ENCODE measurements around the gene GPR39.
"Not testable (repeated sequence)": the region's sequence is repeated elsewhere in the genome, so short reads cannot be mapped to it uniquely, and the experiment has no call there.

Gene GPR39

DNA sequence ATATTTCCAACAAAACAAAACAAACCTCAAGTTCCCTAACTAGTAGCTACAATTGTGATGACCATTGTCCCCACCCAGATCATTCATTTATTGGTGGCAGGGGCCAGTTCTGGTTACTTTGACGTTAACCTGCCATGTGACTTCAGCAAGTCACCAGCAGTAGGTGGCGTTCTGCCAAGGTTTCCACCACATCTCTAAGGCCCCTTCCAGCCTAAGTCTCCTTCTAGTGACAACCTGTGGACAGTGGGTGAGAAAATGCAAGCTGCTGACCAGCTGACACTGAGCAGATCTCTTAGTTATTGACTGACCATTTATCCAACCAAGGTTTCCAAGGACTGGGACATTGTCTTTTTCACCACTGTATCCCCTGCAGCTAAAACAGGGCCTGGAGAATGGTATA is 98.4 kb downstream of the GPR39 start:
- no peaks in the 10 kb centered on the region for H3K4me1 ChIP-seq (ENCODE audit: control insufficient read depth in 1 of 2, insufficient read depth in 2 of 2, low read length in 2 of 2)
- no peak overlapping the region for H3K4me3 ChIP-seq (ENCODE audit: low read depth in 1 of 2, low read length in 2 of 2)
- H3K9me3 ChIP-seq (ENCODE audit: control insufficient read depth in 1 of 2, low read length in 2 of 2), result no peaks in the 10 kb centered on the region
- no peak overlapping the region for H3K9ac ChIP-seq (ENCODE audit: low read depth in 1 of 2, low read length in 2 of 2)
- H3K27ac ChIP-seq (ENCODE audit: low read depth, low read length), result no peak overlapping the region
- no peaks in the 10 kb centered on the region for H3K36me3 ChIP-seq (ENCODE audit: control insufficient read depth in 1 of 2, insufficient read depth in 2 of 2, low read length in 2 of 2)
- no peaks in the 10 kb centered on the region for H3K27me3 ChIP-seq (ENCODE audit: control insufficient read depth in 1 of 2, insufficient read depth in 2 of 2, low read length in 2 of 2)

DNA sequence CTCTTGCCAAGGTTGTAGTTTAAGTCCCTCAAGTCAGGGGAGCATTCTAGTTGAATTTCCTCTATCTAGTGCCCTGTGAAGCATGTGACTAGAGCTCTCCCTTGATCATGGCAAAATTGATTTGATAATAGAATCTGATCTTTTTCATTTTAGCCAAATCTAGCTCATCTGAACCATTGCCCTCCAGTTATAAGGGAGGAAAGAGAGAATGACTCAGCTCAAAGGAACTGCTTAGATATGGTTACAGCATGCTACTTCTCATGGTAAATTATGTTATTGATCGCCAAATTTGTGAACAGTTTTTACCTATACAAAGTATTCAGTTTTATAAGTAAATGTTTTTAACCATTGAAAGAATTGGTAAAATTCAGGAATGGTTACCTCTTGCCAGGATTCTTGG is 100.8 kb downstream of the GPR39 start:
- Histone ChIP-seq H3K27ac (ENCODE audit: low read depth, low read length) (no peak overlapping the region), H3K4me3 (ENCODE audit: low read depth in 1 of 2, low read length in 2 of 2) (no peak overlapping the region), H3K36me3 (ENCODE audit: control insufficient read depth in 1 of 2, insufficient read depth in 2 of 2, low read length in 2 of 2) (no peaks in the 10 kb centered on the region), H3K4me1 (ENCODE audit: control insufficient read depth in 1 of 2, insufficient read depth in 2 of 2, low read length in 2 of 2) (no peaks in the 10 kb centered on the region), H3K27me3 (ENCODE audit: control insufficient read depth in 1 of 2, insufficient read depth in 2 of 2, low read length in 2 of 2) (no peaks in the 10 kb centered on the region), H3K9ac (ENCODE audit: low read depth in 1 of 2, low read length in 2 of 2) (no peak overlapping the region), H3K9me3 (ENCODE audit: control insufficient read depth in 1 of 2, low read length in 2 of 2) (no peaks in the 10 kb centered on the region)

DNA sequence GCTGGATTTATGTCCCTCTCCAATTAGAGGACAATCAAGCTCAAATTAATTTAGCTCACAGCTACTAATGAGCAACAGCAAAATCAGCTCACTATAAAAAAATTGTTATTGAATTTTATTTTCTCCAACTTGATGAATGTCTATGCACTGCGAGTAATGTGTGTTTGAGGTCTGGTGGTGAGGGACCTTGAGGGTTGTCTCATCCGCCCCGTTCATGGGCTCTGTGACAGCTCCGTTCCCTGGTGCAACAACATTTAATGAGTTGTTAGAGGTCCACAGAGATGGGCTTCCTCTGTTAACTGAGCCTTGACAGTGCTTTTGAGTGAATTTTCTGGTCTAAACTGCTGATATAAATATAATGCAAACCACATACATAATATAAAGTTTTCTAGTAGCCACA is 101.7 kb downstream of the GPR39 start:
- H3K9me3 ChIP-seq (ENCODE audit: control insufficient read depth in 1 of 2, low read length in 2 of 2), result no peaks in the 10 kb centered on the region
- H3K4me1 ChIP-seq (ENCODE audit: control insufficient read depth in 1 of 2, insufficient read depth in 2 of 2, low read length in 2 of 2), result no peaks in the 10 kb centered on the region
- H3K27ac ChIP-seq (ENCODE audit: low read depth, low read length), result no peak overlapping the region
- no peaks in the 10 kb centered on the region for H3K36me3 ChIP-seq (ENCODE audit: control insufficient read depth in 1 of 2, insufficient read depth in 2 of 2, low read length in 2 of 2)
- H3K4me3 ChIP-seq (ENCODE audit: low read depth in 1 of 2, low read length in 2 of 2), result no peak overlapping the region
- H3K27me3 ChIP-seq (ENCODE audit: control insufficient read depth in 1 of 2, insufficient read depth in 2 of 2, low read length in 2 of 2), result no peaks in the 10 kb centered on the region
- no peak overlapping the region for H3K9ac ChIP-seq (ENCODE audit: low read depth in 1 of 2, low read length in 2 of 2)

DNA sequence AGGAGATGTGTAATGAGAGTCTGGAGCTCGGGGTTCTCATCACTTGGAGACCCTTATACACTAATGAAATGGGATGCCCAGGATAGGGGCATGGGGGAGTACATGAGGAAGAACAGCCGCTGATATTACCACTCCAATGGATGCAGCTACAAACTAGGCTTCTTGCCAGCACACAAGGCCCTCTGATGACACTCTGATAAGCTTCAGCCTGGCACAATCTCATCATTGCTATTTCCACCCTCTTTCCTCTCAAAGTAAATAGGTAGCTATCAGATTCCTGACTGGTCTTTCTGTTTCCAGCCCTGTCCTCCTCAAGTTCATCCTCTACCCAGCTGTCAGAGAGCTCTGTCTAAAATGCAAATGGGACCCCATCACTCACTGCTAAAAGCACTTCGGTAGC is 103.0 kb downstream of the GPR39 start:
- Histone ChIP-seq H3K27ac (ENCODE audit: low read depth, low read length) (no peak overlapping the region), H3K4me3 (ENCODE audit: low read depth in 1 of 2, low read length in 2 of 2) (no peak overlapping the region), H3K4me1 (ENCODE audit: control insufficient read depth in 1 of 2, insufficient read depth in 2 of 2, low read length in 2 of 2) (no peaks in the 10 kb centered on the region), H3K9ac (ENCODE audit: low read depth in 1 of 2, low read length in 2 of 2) (no peak overlapping the region), H3K36me3 (ENCODE audit: control insufficient read depth in 1 of 2, insufficient read depth in 2 of 2, low read length in 2 of 2) (no peaks in the 10 kb centered on the region), H3K9me3 (ENCODE audit: control insufficient read depth in 1 of 2, low read length in 2 of 2) (no peaks in the 10 kb centered on the region), H3K27me3 (ENCODE audit: control insufficient read depth in 1 of 2, insufficient read depth in 2 of 2, low read length in 2 of 2) (no peaks in the 10 kb centered on the region)

DNA sequence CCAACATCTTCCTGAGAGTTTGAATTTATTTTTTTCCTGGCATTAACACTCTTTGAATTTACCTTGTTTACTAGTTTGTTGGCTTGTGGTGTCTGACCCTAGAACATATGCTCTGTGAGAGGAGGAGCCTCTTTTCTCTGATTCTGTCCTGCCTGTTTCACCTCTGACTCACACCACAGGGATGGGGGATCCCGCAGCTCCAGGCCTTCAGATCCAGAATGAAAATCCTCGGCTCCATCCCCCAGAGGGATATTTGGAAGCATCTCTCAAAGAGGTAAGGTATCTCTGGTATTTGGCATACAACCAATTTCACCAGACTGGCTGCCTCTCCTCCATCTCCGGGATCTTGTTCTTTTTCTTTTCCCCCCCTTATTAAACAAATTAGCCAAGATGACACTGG is 104.7 kb downstream of the GPR39 start:
- Histone ChIP-seq H3K4me3 (ENCODE audit: low read depth in 1 of 2, low read length in 2 of 2) (no peak overlapping the region), H3K36me3 (ENCODE audit: control insufficient read depth in 1 of 2, insufficient read depth in 2 of 2, low read length in 2 of 2) (no peaks in the 10 kb centered on the region), H3K4me1 (ENCODE audit: control insufficient read depth in 1 of 2, insufficient read depth in 2 of 2, low read length in 2 of 2) (no peaks in the 10 kb centered on the region), H3K9ac (ENCODE audit: low read depth in 1 of 2, low read length in 2 of 2) (no peak overlapping the region), H3K27ac (ENCODE audit: low read depth, low read length) (no peak overlapping the region), H3K27me3 (ENCODE audit: control insufficient read depth in 1 of 2, insufficient read depth in 2 of 2, low read length in 2 of 2) (no peaks in the 10 kb centered on the region), H3K9me3 (ENCODE audit: control insufficient read depth in 1 of 2, low read length in 2 of 2) (no peaks in the 10 kb centered on the region)

DNA sequence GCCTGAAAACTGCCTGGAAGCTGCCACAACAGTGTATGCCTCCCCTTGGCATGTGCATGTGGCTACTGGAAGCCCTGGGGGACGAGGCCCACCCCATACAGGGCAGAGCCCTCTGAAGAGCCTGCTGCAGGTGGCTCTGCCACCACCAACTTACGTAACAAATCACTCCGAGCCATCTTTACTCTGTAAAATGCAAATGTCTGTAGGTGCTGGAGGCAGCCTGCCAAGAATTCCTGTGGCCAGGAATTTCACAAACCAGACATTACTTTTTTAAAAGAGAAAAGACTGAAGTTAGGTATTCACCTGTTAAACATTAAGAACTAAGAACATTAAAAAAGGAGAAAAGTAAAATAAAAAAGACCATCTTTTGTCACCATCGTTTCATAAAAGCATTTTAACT is 106.3 kb downstream of the GPR39 start:
- no peak overlapping the region for H3K4me3 ChIP-seq (ENCODE audit: low read depth in 1 of 2, low read length in 2 of 2)
- no peak overlapping the region for H3K9ac ChIP-seq (ENCODE audit: low read depth in 1 of 2, low read length in 2 of 2)

DNA sequence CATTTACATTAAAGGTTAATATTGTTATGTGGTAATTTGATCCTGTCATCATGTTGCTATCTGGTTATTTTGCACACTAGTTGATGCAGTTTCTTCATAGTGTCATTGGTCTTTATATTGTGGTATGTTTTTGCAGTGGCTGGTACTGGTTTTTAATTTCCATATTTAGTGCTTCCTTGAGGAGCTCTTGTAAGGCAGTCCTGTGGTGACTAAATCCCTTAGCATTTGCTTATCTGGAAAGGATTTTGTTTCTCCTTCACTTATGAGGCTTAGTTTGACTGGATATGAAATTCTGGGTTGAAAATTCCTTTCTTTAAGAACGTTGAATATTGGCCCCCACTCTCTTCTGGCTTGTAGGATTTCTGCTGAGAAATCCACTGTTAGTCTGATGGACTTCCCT is 120.5 kb downstream of the GPR39 start:
- H3K4me1 ChIP-seq (ENCODE audit: control insufficient read depth in 1 of 2, insufficient read depth in 2 of 2, low read length in 2 of 2); H3K27ac ChIP-seq (ENCODE audit: low read depth, low read length); H3K4me3 ChIP-seq (ENCODE audit: low read depth in 1 of 2, low read length in 2 of 2); H3K36me3 ChIP-seq (ENCODE audit: control insufficient read depth in 1 of 2, insufficient read depth in 2 of 2, low read length in 2 of 2); H3K9ac ChIP-seq (ENCODE audit: low read depth in 1 of 2, low read length in 2 of 2); H3K9me3 ChIP-seq (ENCODE audit: control insufficient read depth in 1 of 2, low read length in 2 of 2); H3K27me3 ChIP-seq (ENCODE audit: control insufficient read depth in 1 of 2, insufficient read depth in 2 of 2, low read length in 2 of 2): not testable (repeated sequence)

More for the DNA sequence above, 106.3 kb downstream of the GPR39 start:
- H3K36me3 ChIP-seq (ENCODE audit: control insufficient read depth in 1 of 2, insufficient read depth in 2 of 2, low read length in 2 of 2), result no peaks in the 10 kb centered on the region
- H3K27ac ChIP-seq (ENCODE audit: low read depth, low read length), result no peak overlapping the region
- no peaks in the 10 kb centered on the region for H3K27me3 ChIP-seq (ENCODE audit: control insufficient read depth in 1 of 2, insufficient read depth in 2 of 2, low read length in 2 of 2)
- H3K9me3 ChIP-seq (ENCODE audit: control insufficient read depth in 1 of 2, low read length in 2 of 2), result no peaks in the 10 kb centered on the region
- no peaks in the 10 kb centered on the region for H3K4me1 ChIP-seq (ENCODE audit: control insufficient read depth in 1 of 2, insufficient read depth in 2 of 2, low read length in 2 of 2)

DNA sequence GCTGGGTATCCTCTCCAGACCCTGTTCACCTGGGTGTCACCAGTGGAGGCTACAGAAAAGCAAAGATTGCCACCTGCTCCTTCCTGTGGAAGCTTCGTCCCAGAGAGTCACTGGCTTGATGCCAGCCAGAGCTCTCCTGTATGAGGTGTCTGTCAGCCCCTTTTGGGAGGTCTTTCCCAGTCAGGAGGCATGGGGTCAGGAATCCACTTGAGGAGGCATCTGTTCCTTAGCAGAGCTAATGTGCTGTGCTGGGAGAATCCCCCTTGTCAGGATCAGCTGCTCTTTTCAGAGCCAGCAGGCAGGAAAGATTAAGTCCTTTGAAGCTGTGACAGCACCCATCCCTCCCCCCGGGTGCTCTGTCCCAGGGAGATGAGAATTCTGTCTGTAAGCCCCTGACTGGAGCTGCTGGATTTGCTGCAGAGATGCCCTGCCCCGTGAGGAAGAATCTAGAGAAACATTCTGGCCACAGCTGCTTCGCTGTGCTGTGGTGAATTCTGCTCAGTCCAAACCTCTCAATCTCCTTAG is 121.8 kb downstream of the GPR39 start:
- Histone ChIP-seq H3K9me3 (ENCODE audit: control insufficient read depth in 1 of 2, low read length in 2 of 2) (peaks cover 11 to 21% of the 10 kb centered on the region in 2 donors), H3K9ac (ENCODE audit: low read depth in 1 of 2, low read length in 2 of 2) (no peak overlapping the region), H3K4me1 (ENCODE audit: control insufficient read depth in 1 of 2, insufficient read depth in 2 of 2, low read length in 2 of 2) (no peaks in the 10 kb centered on the region), H3K4me3 (ENCODE audit: low read depth in 1 of 2, low read length in 2 of 2) (no peak overlapping the region), H3K27me3 (ENCODE audit: control insufficient read depth in 1 of 2, insufficient read depth in 2 of 2, low read length in 2 of 2) (no peaks in the 10 kb centered on the region), H3K27ac (ENCODE audit: low read depth, low read length) (no peak overlapping the region), H3K36me3 (ENCODE audit: control insufficient read depth in 1 of 2, insufficient read depth in 2 of 2, low read length in 2 of 2) (no peaks in the 10 kb centered on the region)

DNA sequence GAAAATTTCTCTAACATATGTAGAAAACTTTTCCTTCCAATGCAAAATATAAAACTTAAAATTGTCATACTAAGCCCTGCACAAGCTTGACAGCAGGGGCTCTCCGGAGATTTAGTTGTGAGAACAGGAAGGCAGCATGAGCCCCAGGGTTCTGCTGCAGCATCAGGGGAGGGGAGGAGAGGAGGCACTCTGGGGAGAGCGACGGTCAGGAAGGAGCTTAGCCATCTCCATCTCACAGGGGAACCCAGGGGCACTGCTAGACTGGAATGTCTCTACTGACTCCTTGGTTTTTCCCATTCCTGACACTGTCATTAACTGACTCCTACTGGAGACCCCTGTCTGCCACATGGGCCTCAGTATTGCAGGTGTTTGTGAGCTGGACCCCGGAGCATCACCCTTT is 123.6 kb downstream of the GPR39 start:
- no peak overlapping the region for H3K27ac ChIP-seq (ENCODE audit: low read depth, low read length)
- H3K36me3 ChIP-seq (ENCODE audit: control insufficient read depth in 1 of 2, insufficient read depth in 2 of 2, low read length in 2 of 2), result no peaks in the 10 kb centered on the region
- H3K9ac ChIP-seq (ENCODE audit: low read depth in 1 of 2, low read length in 2 of 2), result no peak overlapping the region
- H3K4me3 ChIP-seq (ENCODE audit: low read depth in 1 of 2, low read length in 2 of 2), result no peak overlapping the region
- peaks cover 14 to 31% of the 10 kb centered on the region in 2 donors for H3K9me3 ChIP-seq (ENCODE audit: control insufficient read depth in 1 of 2, low read length in 2 of 2)
- no peaks in the 10 kb centered on the region for H3K4me1 ChIP-seq (ENCODE audit: control insufficient read depth in 1 of 2, insufficient read depth in 2 of 2, low read length in 2 of 2)
- no peaks in the 10 kb centered on the region for H3K27me3 ChIP-seq (ENCODE audit: control insufficient read depth in 1 of 2, insufficient read depth in 2 of 2, low read length in 2 of 2)

DNA sequence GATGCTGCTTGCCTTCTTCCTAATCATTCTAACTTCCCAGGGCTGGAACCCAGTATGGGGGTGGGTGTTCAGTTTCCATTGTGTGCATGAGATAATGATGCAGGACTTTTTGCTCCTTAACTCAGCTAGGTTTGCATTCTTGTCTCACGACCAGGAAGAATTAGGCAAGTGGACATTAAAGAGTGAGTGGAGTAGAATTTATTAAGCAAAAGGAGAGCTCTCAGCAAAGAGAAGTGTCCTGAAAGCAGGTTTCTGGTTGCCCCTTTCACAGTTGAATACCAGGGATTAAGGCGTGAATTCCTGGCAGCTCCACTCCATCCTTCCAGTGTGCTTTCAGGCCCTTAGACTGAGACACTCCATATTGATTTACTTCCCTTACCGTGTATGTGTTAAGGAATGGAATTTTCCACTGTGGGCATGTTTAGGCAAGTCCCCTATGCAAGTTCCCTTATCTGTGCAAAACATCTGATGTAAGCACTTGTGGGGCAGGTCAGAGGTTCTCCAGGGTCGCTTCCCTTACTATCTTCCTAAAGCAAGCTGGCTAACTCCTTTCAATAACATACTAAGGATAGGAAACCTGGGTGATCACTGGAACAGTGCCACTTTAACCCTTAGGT is 126.5 kb downstream of the GPR39 start:
- H3K4me3 ChIP-seq (ENCODE audit: low read depth in 1 of 2, low read length in 2 of 2), result no peak overlapping the region
- H3K9me3 ChIP-seq (ENCODE audit: control insufficient read depth in 1 of 2, low read length in 2 of 2), result peaks cover 14 to 31% of the 10 kb centered on the region in 2 donors
- H3K4me1 ChIP-seq (ENCODE audit: control insufficient read depth in 1 of 2, insufficient read depth in 2 of 2, low read length in 2 of 2), result no peaks in the 10 kb centered on the region
- H3K9ac ChIP-seq (ENCODE audit: low read depth in 1 of 2, low read length in 2 of 2), result no peak overlapping the region
- no peak overlapping the region for H3K27ac ChIP-seq (ENCODE audit: low read depth, low read length)
- no peaks in the 10 kb centered on the region for H3K36me3 ChIP-seq (ENCODE audit: control insufficient read depth in 1 of 2, insufficient read depth in 2 of 2, low read length in 2 of 2)
- no peaks in the 10 kb centered on the region for H3K27me3 ChIP-seq (ENCODE audit: control insufficient read depth in 1 of 2, insufficient read depth in 2 of 2, low read length in 2 of 2)

Data from duodenal mucosa (tissue), 2 donors.